Epidermal melanocyte (primary cell): ENCODE data around the gene ALS2CL.

ENCODE experiments used
- DNase-seq: peaks from one replicate; pipeline ENCODE4 v3.0.0; 2011; ENCODE audit warnings: low spot score; ENCODE audit not compliant: insufficient read length

ALS2CL gene

DNA sequence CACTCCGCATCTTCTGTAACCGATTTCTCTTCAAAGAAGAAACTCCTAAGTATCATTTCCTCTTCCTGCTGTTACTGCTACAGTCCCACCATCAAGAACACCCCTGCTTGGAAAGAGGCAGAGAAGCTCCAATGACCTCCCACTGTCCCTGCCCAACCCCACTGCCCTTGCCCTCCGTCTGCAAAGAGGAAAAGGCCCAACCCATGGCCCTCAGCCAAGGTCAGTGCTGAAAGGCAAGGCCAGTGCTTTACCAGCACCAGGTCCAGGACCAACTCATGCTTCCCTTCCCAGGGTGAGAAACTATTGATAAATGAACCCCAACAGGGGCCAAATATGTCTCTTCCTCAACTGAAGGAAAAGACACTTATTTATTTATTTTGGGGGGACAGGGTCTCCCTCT, 58.6 kb downstream of the ALS2CL start:
- no peak for DNase-seq

DNA sequence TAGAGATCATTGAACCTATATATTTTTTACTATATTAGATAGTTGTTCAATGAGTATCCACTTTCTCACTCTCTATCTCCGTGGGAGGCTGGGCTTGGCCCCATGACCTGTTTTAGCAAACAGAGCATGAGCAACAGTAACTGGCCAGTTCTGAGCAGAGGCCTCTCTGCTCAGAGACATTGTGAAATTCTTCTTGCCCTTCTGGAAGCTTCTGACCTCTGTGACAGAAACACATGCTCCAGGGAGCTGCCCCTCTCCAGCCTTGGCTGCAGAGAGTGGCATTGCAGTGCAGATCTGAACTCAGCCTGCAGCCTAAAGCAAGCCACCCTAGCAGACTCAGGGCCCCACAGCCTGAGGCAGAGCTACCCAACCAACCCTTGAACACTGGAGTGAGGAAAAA, 60.7 kb downstream of the ALS2CL start:
- DNase-seq: no peak

DNA sequence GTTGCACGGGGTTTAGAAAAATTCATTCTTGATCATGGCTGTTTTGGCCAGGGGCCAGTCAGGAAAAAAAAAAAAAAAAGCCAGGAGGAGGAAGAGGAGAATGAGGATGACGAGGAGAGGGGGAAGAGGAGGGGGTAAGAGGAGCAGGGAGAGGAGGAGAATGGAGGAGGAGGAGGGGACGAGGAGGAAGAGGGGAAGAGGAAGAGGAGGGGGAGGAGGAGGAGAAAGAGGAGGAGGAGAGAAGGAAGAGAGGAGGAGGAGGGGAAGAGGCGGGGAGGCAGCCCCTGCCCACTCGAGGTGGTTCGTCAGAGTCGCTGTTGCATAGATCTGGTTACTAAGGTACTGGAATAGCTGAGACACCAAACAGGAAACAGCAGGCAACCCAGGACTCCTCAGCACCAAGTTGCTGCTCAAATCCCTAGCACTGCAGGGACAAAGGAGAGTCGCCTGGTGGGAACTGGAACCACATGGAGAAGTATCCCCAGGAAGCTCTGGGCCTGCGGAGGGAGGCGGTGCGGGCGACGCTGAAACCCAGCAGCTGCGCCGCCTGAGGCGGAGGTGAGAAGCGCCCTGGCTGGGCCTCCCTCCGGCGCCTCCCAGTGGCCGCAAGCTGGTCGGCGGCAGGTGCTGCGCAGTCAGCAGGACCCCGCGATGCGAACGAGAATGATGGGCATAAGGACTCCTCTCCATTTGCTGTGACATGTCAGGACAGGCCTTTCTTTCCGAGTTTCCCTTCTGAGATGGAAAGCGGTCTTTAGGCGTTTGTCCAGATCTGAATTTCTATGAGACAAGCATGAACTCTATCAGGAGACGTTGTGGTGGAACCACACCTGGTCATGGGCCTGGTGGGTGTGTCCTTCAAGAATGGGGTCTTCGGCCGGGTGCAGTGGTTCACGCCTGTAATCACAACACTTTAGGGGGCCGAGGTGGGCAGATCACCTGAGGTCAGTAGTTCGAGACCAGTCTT, 63.6 kb downstream of the ALS2CL start:
- peak; percentile 24 for DNase-seq

DNA sequence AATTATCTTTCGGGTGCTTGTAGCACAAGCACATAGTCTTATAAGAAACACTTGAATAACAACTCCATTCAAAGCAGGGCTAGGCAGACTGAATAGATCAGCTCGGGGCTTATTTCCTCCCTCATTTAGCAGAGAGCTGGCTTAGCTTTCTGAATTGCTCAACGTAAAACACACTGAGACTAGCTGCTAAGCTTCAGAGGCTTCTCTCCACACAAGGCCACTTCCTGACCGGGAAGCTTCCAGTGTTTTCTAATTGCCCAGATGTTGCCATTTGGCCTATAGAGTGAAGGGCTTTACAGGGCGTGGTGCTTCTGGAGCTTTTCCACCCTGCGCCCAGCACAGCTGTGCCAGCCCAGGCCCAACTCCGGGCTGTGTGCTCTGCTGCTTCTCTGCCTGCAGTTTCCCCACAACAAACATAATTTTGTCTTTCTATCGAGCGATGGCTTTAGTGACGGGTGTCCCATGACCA, 64.5 kb downstream of the ALS2CL start:
- DNase-seq: peak; percentile 19

DNA sequence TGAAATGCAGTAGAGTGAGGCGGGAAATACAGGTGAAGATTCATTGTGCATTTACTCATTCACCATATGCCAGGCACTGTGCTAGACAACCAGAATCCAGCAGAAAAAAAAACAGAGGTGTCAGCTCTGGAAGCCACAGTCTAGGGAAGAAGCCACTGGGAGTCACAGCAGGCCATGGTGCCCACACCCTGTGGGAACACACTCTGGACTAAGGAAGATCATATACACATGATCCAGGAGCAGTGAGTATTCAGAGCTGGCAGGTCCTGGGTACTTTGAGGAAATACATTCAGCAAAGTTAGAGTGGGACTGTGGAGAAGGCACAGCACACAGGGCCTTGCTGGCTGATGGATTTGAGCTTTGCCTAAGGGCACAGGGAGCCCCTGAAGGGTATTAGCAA, 66.4 kb downstream of the ALS2CL start:
- no peak for DNase-seq

DNA sequence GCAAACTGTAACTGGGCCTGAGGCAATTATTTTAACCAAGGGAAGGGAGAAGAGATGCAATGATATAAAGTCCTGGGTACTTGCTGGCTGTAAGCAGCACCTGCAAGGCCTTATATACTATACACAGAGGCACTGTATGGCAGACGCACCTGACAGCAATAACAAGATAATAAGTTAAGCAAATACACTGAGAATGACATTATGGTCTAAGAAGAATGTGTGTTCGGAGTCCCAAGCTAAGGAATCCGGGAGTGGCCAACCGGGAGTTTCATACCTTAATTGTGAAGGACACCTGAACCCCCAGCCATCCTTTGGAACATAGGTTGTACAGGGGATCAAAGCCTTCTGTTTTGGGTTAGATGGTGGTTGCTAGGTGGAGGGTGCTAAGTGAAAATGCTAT, 67.4 kb downstream of the ALS2CL start:
- DNase-seq: no peak

DNA sequence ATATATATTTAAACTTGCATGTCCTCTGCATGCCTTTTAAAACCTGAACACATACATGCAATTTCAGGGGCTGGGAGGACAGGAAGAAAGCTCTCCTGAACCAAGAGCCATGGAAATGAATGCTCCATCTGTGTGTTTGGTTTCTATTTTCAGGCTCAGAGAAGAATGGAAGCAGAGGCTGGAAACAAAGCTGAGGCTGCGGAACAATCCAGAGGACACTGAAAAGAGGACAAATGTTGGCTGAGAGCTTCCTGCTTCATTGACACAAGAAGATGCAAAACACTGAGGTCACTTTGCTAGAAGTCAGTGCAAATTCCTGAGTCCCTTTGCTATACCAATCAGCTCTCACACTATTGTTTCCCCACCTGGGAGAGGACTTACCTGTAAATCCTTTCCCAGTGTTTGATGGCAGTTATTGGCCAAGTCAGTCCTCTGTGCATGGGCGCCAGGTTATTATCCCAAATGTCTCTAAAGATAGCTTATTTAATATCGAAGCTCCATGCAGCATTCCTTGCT, 68.4 kb downstream of the ALS2CL start:
- no peak for DNase-seq

DNA sequence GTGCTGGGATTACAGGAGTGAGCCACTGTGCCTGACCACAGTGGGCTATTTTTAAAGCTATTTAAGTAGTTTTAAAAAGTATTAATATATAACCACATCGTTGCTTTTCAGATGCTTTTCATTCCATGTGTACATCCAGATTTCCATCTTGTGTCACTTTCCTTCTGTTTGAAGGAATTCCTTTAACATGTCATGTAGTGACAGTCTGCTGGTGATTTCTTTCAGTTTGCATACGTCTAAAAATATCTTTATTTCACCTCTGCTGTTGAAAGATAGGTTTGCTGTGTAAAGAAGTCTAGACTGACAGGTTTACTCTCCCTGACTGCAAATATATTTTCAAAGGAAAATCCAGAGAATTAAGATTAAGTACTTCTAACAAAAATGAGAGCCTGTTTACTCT, 68.9 kb downstream of the ALS2CL start:
- DNase-seq: no peak

DNA sequence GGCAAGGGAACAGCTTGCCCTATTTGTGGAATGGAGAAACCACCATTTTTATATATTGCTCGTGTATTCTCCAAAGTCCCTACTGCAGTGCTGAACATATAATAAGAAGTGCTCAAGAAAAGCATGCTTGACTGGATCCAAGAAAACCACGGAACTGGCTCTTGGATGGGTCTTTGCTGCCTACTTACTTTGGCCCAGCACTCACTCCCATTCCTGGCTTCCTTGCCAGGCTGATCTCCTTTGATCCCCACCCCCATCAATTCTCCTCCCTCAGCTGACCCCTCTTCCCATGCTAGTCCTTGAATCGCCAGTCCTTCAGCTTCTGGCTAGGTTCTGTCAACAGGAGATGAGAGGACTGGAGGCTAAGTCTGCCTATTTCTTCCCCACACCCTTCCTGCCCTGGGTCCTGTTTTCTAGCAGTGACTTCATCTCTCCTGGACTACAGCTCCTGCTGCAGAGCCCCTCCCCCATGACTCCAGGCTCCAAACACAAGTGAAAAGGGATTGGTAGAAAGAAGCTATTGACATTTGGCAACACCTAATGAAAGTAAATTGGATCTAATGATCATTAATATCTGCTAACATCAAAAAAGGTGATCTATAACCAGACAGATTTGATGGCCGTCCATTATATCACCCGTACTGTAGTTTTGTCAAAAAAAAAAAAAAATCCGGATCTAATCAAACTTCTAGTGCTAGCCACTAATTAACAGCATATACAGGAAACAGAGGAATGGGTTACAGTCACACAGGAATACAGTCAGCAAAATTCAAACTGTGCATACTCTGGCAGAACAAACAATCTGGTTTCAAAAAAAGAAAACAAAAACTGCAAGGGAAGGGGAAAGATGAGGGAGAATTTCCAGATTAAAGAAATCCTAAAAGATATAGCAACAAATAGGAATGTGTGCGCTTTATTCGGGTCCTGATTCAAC, 73.4 kb downstream of the ALS2CL start:
- no peak for DNase-seq
